Measurements from ENCODE around the gene TMPRSS12.

DNA sequence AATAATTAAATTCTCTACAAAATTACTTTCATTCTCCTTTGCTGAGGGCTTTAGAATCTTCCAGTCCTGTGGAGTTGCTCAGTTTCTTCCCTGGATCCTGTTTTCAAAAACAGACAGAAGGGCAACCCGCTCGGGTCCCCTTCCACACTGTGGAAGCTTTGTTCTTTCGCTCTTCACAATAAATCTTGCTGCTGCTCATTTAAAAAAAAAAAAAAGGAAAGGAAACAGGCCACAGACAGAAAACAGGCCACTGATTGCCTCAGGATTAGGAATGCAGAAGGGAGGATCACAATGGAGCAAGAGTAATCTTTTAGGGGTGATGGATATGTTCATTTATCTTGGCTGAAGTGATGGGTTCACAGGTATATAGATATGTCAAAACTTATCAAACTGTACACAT lies 80.1 kb downstream of the TMPRSS12 start:
- TF ChIP-seq, protein P1, sequence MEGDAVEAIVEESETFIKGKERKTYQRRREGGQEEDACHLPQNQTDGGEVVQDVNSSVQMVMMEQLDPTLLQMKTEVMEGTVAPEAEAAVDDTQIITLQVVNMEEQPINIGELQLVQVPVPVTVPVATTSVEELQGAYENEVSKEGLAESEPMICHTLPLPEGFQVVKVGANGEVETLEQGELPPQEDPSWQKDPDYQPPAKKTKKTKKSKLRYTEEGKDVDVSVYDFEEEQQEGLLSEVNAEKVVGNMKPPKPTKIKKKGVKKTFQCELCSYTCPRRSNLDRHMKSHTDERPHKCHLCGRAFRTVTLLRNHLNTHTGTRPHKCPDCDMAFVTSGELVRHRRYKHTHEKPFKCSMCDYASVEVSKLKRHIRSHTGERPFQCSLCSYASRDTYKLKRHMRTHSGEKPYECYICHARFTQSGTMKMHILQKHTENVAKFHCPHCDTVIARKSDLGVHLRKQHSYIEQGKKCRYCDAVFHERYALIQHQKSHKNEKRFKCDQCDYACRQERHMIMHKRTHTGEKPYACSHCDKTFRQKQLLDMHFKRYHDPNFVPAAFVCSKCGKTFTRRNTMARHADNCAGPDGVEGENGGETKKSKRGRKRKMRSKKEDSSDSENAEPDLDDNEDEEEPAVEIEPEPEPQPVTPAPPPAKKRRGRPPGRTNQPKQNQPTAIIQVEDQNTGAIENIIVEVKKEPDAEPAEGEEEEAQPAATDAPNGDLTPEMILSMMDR (IDR thresholded peaks at IDR 0.05 in 8 of 11, conservative IDR thresholded peaks at IDR 0.05 in 3 of 11) = no peak
- no peak for TF ChIP-seq POLR2AphosphoS5 (IDR thresholded peaks at IDR 0.05)

Measured in spleen (tissue), 7 donors.